GM13976 (cell line): ENCODE measurements around the gene ATP6V1F.

Source experiments
- DNase-seq: peaks from one replicate; pipeline ENCODE4 v3.0.0; 2012; ENCODE audit warnings: low spot score
- in situ Hi-C: fragments of 300-500 bp; cut with MboI; formaldehyde crosslinking; loops from one replicate; pipeline ENCODE4 v1.12.0; 2022; ENCODE audit warnings: low sequenced_read_pairs, mixed read lengths, inconsistent platforms; ENCODE audit not compliant: unreplicated experiment
- TF ChIP-seq, protein P1 (sequence below): IDR thresholded peaks from 2 replicates; pipeline ENCODE4 v1.5.1; 2012; ENCODE audit warnings: borderline replicate concordance, mild to moderate bottlenecking; ENCODE audit not compliant: insufficient read depth; ENCODE audit errors: extremely low read depth, missing control alignments, control extremely low read depth

The ATP6V1F gene

DNA sequence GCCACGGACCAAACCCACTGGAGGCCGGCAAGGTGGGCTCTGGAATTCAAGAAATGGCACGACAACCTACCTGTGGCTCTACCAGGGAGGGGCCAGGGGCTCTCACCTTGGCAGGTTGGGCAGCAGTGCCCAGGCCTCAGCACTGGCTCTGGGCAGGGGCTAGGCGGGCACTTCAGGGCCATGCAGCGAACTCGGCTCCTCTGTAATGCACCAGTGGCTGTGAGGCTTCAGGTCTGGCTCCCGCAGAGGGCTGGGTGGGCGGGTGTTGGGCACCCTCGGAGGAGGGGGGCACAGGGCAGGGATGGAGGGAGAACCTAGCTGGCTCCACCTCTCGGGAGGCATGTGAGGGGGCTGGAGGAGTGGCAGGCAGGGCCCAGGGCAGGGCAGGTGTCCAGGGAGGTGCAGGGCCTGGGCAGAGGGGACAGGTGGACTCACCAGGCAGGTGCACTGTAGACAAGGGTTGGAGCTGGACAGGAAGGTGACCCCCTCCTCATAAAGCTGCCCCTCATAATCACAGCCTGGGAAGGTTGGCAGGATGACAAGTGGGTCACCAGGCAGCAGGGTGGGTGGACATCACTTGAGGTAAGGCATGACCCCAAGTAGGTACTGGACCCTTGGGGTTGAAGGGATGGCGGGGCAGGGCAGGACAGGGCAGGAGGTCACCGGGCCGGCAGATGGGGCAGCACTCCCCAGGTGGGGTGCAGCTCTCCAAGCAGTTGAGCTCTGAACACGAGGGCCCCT lies 41.1 kb downstream of the ATP6V1F start:
- in situ Hi-C loops = loop anchor here (10.0 to 25.0 kb wide), 2 partner anchors 184 to 311 kb away; no protein-coding TSS in a partner anchor
- no peak for DNase-seq
- TF ChIP-seq, protein P1, sequence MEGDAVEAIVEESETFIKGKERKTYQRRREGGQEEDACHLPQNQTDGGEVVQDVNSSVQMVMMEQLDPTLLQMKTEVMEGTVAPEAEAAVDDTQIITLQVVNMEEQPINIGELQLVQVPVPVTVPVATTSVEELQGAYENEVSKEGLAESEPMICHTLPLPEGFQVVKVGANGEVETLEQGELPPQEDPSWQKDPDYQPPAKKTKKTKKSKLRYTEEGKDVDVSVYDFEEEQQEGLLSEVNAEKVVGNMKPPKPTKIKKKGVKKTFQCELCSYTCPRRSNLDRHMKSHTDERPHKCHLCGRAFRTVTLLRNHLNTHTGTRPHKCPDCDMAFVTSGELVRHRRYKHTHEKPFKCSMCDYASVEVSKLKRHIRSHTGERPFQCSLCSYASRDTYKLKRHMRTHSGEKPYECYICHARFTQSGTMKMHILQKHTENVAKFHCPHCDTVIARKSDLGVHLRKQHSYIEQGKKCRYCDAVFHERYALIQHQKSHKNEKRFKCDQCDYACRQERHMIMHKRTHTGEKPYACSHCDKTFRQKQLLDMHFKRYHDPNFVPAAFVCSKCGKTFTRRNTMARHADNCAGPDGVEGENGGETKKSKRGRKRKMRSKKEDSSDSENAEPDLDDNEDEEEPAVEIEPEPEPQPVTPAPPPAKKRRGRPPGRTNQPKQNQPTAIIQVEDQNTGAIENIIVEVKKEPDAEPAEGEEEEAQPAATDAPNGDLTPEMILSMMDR = no peak

DNA sequence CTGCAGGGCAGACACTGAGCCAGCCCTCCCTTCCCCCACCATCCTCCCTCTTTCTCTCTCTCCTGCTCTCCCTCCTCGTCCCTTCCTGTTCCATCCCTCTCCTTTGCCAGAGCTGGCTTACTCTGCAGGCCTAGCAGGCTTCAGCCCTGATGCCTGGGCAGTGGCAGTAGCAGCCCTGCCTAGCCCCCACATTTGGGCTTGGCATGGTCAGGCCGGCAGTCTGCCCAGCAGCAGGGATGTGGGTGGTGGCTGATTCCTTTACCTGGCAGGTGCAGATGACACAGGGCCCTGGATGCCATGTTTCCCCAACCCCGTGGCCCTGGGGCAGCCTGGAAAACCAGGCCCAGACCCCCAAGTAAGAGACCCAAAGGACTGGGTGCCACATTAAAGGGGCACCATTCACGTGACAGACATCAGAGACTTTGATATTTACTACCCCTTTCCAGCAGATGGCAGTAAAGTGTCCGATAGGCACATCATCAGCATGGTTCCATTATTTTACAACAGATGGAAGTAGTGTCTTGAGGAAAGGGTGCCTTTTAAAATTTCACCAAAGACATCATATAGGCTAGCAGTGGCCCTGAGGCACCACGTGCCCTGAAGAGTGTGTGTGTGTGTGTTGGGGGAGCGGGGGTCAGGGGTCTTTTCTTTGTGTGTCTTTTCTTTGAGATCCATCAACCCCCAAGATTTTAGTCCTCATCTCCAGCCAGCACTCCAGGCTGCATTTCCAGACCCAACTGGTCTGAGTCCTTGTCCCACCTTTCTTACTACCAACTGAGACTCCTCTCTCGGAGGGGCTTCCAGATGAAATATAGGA lies 41.9 kb downstream of the ATP6V1F start:
- TF ChIP-seq, protein P1 = peak; percentile 37
- DNase-seq = peak; percentile 91
- in situ Hi-C loops = loop anchor here (10.0 to 25.0 kb wide), 2 partner anchors 183 to 310 kb away; no protein-coding TSS in a partner anchor

DNA sequence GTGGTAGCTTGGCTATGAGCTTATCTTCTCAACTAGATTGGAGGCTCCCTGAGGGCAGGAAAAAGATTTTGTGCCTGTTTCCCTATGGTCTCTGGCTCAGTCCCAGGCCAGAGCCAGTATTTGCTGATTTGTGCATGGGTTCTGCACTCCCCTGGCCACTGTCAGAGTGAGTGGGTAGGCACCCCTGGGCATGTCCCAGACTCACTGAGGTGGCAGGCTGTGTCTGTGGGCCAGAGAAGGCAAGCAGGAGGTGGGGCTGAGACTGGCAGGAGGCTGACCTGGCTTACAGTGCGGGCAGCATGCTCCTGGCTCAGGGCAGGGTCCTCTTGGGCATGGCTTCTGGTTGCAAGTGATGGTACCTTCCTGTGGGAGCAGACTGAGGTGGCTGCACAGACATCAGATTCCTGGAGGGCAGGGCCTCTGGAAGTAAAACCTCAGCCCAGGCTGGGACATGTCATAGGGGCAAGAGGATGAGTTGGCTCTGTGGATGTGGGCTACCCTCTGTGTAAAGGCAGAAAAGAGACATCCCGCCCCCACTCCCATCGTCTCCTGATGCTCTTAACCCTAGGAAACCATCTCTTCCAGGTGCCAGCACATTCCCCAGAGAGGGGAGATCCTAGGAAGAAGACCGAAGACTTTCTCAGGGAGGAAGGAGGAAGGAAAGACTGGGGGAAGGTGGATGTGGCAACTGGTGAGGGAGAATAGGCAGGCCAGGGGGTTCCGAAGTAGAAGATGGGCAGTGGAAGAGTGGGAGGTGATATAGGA lies 43.5 kb downstream of the ATP6V1F start:
- in situ Hi-C loops = loop anchor here (10.0 to 25.0 kb wide), 2 partner anchors 181 to 309 kb away; no protein-coding TSS in a partner anchor
- TF ChIP-seq, protein P1 = no peak
- DNase-seq = no peak

- no peak for DNase-seq
- TF ChIP-seq, protein P1 = no peak
- in situ Hi-C loops = loop anchor here (10.0 to 25.0 kb wide), 2 partner anchors 180 to 308 kb away; no protein-coding TSS in a partner anchor
These were observed 44.3 kb downstream of the ATP6V1F start for GRCh38 chr7:128906766-128907559.

- no peak for DNase-seq
- TF ChIP-seq, protein P1 = no peak
- in situ Hi-C loops = loop anchor here (10.0 to 25.0 kb wide), 2 partner anchors 178 to 306 kb away; no protein-coding TSS in a partner anchor
These were observed 46.3 kb downstream of the ATP6V1F start for GRCh38 chr7:128908750-128909624.
